ENCODE data around the gene EPN2.

- TF ChIP-seq CTCF (IDR thresholded peaks at IDR 0.05; ENCODE audit: poor library complexity, severe bottlenecking) (no peak), TAF1 (IDR thresholded peaks at IDR 0.05; ENCODE audit: low read depth) (no peak), EZH2 (IDR thresholded peaks at IDR 0.05; ENCODE audit: borderline replicate concordance, insufficient read depth, low read length, poor library complexity, severe bottlenecking) (no peak), MXI1 (conservative IDR thresholded peaks at IDR 0.05; ENCODE audit: poor library complexity, severe bottlenecking) (no peak)
Measured at GRCh38 chr17:19348806-19349205, 111.6 kb downstream of the EPN2 start.
